CD4-positive, alpha-beta memory T cell (primary cell): ENCODE data around the gene SUN2. TPM values are rescaled to one million over a fixed set of nuclear protein-coding genes. Genes with fewer than 3 reads are reported as not detected.

ENCODE experiments used
- CTCF ChIA-PET: fragments of 350-600 bp; sonication (Branson Sonifier 250); formaldehyde crosslinking; loops from one replicate; lab custom pipeline; 2021; ENCODE audit warnings: inconsistent platforms; ENCODE audit not compliant: partially characterized antibody; lab: Charles Lee
- POLR2A ChIA-PET: fragments of 350-600 bp; sonication (Branson Sonifier 250); formaldehyde crosslinking; loops from one replicate; lab custom pipeline; 2021; ENCODE audit not compliant: partially characterized antibody; lab: Charles Lee
- DNase-seq, 5 donors: peaks; one replicate each; pipeline versions ENCODE4 v3.0.0 to v3.0.0-alpha.2; 2020 to 2022; ENCODE audit warnings: mixed read lengths in 1 of 5
- H3K27ac ChIP-seq: one replicate; pipeline ENCODE4 v1.7.0; 2013; ENCODE audit warnings: low read depth, low read length
- H3K27me3 ChIP-seq: 2 replicates; pipeline ENCODE4 v1.7.0; 2013; ENCODE audit warnings: mild to moderate bottlenecking, low read length, moderate library complexity; ENCODE audit not compliant: insufficient read depth
- H3K36me3 ChIP-seq: 2 replicates; pipeline ENCODE4 v1.7.0; 2013; ENCODE audit warnings: mild to moderate bottlenecking, low read length, moderate library complexity; ENCODE audit not compliant: insufficient read depth
- H3K4me1 ChIP-seq: 2 replicates; pipeline ENCODE4 v1.7.0; 2013; ENCODE audit warnings: mild to moderate bottlenecking, low read length, moderate library complexity; ENCODE audit not compliant: insufficient read depth
- H3K4me3 ChIP-seq, 2 donors: one replicate each; pipeline ENCODE4 v1.7.0; 2013; ENCODE audit warnings: low read length in 2 of 2, mild to moderate bottlenecking in 1 of 2
- H3K9me3 ChIP-seq, 2 donors: one replicate each; pipeline ENCODE4 v1.7.0; 2013; ENCODE audit warnings: low read length in 2 of 2, control low read depth in 1 of 2; ENCODE audit not compliant: control insufficient read depth in 1 of 2
- H3K27ac Mint-ChIP-seq, 7 donors: one replicate each; pipeline ENCODE4 v1.8.0; 2020 to 2021; ENCODE audit warnings: mixed read lengths in 7 of 7, mild to moderate bottlenecking in 6 of 7, inconsistent platforms in 3 of 7, moderate library complexity in 3 of 7
- H3K27me3 Mint-ChIP-seq, 2 donors: one replicate each; pipeline ENCODE4 v1.8.0; 2020 to 2021; ENCODE audit warnings: mixed read lengths in 2 of 2
- H3K36me3 Mint-ChIP-seq, 2 donors: one replicate each; pipeline ENCODE4 v1.8.0; 2020 to 2021; ENCODE audit warnings: mixed read lengths in 2 of 2, inconsistent platforms in 1 of 2, mild to moderate bottlenecking in 1 of 2
- H3K4me1 Mint-ChIP-seq, 4 donors: one replicate each; pipeline ENCODE4 v1.8.0; 2020 to 2021; ENCODE audit warnings: mixed read lengths in 4 of 4, mild to moderate bottlenecking in 1 of 4
- H3K4me3 Mint-ChIP-seq, 8 donors: one replicate each; pipeline ENCODE4 v1.8.0; 2020 to 2021; ENCODE audit warnings: mixed read lengths in 8 of 8, mild to moderate bottlenecking in 7 of 8, moderate library complexity in 6 of 8, inconsistent platforms in 3 of 8
- H3K9me3 Mint-ChIP-seq, 8 donors: one replicate each; pipeline ENCODE4 v1.8.0; 2020 to 2021; ENCODE audit warnings: mixed read lengths in 8 of 8, mild to moderate bottlenecking in 5 of 8, inconsistent platforms in 3 of 8, moderate library complexity in 1 of 8
- intact Hi-C: fragments of 100-400 bp; cut with micrococcal nuclease; formaldehyde crosslinking; loops from one replicate; pipeline ENCODE4 v1.15.1; 2023
- polyA plus RNA-seq, 2 donors: library from polyadenylated mRNA; unstranded; fragments of 300-500 nt; fragmentation: Illumina TruSeq; gene quantifications; one replicate each; pipeline ENCODE4 v1.2.3, GENCODE V29; 2021
- total RNA-seq, 2 experiments: library from RNA; stranded (reverse); gene quantifications; one replicate each; pipeline ENCODE4 v1.2.3, GENCODE V29; 2021

Gene SUN2
- total and polyA plus RNA-seq, 4 experiments from 2014 or later, result 323 to 1,004 (median 815) TPM

DNA sequence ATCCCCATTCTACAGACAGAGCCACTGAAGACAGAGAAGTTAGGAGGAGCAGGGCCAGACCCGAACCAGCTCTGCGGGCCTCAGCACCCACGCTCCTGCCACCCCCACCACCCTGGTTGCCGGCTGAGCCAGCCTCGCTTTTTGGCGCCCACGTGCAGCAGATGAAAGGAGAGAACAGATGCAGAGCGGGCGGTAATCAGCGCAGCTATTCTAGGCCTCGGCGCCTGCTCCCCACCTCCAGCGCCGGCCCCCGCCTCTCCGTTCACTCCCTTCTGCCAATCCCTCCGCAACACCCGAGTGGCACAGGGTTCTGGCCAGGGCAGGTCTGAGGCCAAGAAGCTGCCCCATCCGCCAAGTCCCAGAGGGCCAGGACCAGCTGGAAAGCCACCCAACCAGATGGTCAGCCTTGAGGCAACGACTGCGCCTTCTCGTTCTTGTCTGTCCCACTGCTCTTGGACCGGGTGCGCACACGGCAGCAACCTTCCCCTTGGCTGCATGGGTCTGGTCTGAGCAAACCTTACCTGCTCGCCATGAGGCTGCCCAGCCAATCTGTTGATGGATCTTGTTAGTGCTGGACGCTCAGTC lies 21.4 kb upstream of the SUN2 start:
- Histone ChIP-seq H3K36me3 (peaks cover 8% of the 10 kb centered on the region), H3K4me3 (no peak overlapping the region), H3K9me3 (no peaks in the 10 kb centered on the region), H3K4me1 (peaks cover 4% of the 10 kb centered on the region), H3K27ac (no peak overlapping the region), H3K27me3 (no peaks in the 10 kb centered on the region)
- Mint-ChIP-seq H3K9me3 (no peaks in the 10 kb centered on the region), H3K4me3 (no peak overlapping the region), H3K27me3 (no peaks in the 10 kb centered on the region), H3K4me1 (peaks cover 0 to 6% (median 1%) of the 10 kb centered on the region in 4 donors), H3K27ac (no peak overlapping the region), H3K36me3 (peaks cover 14 to 22% of the 10 kb centered on the region in 2 donors)
- CTCF ChIA-PET, result interaction anchor here (0.9 kb wide), 1 partner anchor 8 kb away, joined by 3 read pairs; no protein-coding TSS in a partner anchor
- intact Hi-C loops, result no loop called here
- DNase-seq, result no peak
- POLR2A ChIA-PET, result no interaction called here

DNA sequence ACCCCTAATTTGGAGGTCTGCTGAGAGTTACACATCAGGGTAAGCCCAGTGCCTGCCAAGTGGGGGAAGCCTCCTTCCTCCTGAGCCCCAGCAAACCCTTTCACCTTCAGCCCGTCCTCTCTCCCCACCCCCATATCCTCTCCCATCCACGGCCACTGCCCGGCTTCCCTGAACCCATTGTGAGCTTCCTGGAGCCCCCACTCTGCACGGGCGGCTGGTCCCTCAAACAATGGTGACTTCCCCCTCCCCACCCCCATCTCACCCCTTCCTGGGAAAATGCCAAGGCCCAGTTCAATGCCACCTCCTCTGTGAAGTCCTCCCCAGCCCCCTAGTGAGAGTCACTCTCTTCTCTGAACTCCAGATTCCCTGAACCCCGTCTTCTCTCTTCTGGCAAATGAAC lies 20.3 kb upstream of the SUN2 start:
- Mint-ChIP-seq H3K4me3 (no peak overlapping the region), H3K27ac (no peak overlapping the region), H3K27me3 (no peaks in the 10 kb centered on the region), H3K36me3 (peaks cover 5 to 12% of the 10 kb centered on the region in 2 donors), H3K9me3 (no peaks in the 10 kb centered on the region), H3K4me1 (peaks cover 0 to 1% (median 0%) of the 10 kb centered on the region in 4 donors)
- no peaks in the 10 kb centered on the region for H3K27me3 ChIP-seq
- no peaks in the 10 kb centered on the region for H3K9me3 ChIP-seq
- H3K4me3 ChIP-seq, result no peak overlapping the region
- POLR2A ChIA-PET, result no interaction called here
- CTCF ChIA-PET, result interaction anchor here (1.0 kb wide), 1 partner anchor 10 kb away, joined by 3 read pairs; no protein-coding TSS in a partner anchor
- no peak overlapping the region for H3K27ac ChIP-seq
- intact Hi-C loops, result no loop called here
- peaks cover 5% of the 10 kb centered on the region for H3K36me3 ChIP-seq
- no peak for DNase-seq
- no peaks in the 10 kb centered on the region for H3K4me1 ChIP-seq

DNA sequence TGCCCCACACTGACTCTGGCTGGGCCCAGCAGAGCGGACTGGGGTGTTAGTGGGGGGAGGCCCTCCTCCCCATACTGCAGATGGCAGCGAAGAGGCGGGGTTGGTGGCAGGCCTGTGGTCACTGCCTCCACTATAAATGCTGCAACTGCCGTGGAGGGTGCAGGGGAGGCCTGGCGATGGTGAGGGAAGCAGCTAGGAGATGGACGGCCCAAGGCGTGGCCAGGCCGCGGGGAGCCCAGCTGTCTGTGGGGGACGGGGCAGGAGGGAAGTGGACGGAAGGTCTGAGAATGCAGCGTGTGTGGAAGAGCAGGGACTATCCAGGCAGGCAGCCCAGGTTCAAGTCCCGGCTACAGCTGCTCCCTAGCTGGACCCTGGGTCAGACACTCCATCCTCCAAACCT lies 19.9 kb upstream of the SUN2 start:
- intact Hi-C loops, result no loop called here
- no peaks in the 10 kb centered on the region for H3K9me3 ChIP-seq
- peaks cover 5 to 12% of the 10 kb centered on the region in 2 donors for H3K36me3 Mint-ChIP-seq
- H3K4me3 ChIP-seq, result no peak overlapping the region
- CTCF ChIA-PET, result interaction anchor here (1.0 kb wide), 1 partner anchor 10 kb away, joined by 3 read pairs; no protein-coding TSS in a partner anchor
- H3K27me3 ChIP-seq, result no peaks in the 10 kb centered on the region
- peaks cover 0 to 1% (median 0%) of the 10 kb centered on the region in 4 donors for H3K4me1 Mint-ChIP-seq
- no peak for DNase-seq
- no peaks in the 10 kb centered on the region for H3K9me3 Mint-ChIP-seq
- H3K4me1 ChIP-seq, result no peaks in the 10 kb centered on the region
- no peak overlapping the region for H3K4me3 Mint-ChIP-seq
- H3K27ac ChIP-seq, result no peak overlapping the region
- POLR2A ChIA-PET, result no interaction called here
- peak overlapping the region in 1 of 7 donors; percentile 37 for H3K27ac Mint-ChIP-seq
- no peaks in the 10 kb centered on the region for H3K27me3 Mint-ChIP-seq
- peaks cover 5% of the 10 kb centered on the region for H3K36me3 ChIP-seq

DNA sequence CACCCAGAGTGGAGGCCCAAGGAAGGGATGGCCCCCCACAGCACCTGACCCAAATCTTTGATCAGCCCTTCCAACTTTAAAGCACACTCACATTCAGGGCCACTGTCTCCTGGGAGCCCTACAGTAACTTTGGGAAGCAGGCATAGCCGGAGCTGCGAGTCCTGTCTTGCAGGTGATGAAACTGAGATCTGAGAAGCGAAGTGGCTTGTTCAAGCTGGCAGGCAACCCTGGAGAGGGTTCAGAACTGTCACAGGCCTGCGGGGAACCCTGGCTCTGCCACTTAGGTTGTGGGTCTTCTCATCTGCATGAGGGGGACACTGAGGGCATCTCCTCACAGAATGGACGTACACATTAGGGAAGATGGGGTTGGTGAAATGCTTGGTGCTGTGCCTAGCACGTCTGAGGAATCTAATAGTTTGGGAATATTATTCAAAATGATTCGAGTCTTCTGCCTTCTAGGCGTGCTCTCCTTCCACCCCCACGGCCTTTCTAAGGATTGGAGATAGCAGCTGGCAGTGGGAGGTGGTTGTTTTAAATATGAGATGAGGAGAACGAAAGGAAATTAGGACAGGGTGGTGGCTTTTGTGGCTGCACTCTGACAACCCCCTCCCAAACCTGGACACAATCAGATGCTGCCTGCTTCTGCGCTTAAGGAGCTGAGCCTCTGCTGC lies 18.8 kb upstream of the SUN2 start:
- intact Hi-C loops, result no loop called here
- H3K9me3 Mint-ChIP-seq, result no peaks in the 10 kb centered on the region
- H3K4me3 Mint-ChIP-seq, result no peak overlapping the region
- H3K36me3 Mint-ChIP-seq, result peaks cover 2 to 6% of the 10 kb centered on the region in 2 donors
- H3K27ac Mint-ChIP-seq, result no peak overlapping the region
- Histone ChIP-seq H3K27ac (no peak overlapping the region), H3K9me3 (no peaks in the 10 kb centered on the region), H3K4me3 (no peak overlapping the region), H3K4me1 (no peaks in the 10 kb centered on the region), H3K36me3 (no peaks in the 10 kb centered on the region), H3K27me3 (no peaks in the 10 kb centered on the region)
- DNase-seq, result no peak
- ChIA-PET POLR2A (no interaction called here), CTCF (no interaction called here)
- peaks cover 0 to 1% (median 0%) of the 10 kb centered on the region in 4 donors for H3K4me1 Mint-ChIP-seq
- no peaks in the 10 kb centered on the region for H3K27me3 Mint-ChIP-seq

DNA sequence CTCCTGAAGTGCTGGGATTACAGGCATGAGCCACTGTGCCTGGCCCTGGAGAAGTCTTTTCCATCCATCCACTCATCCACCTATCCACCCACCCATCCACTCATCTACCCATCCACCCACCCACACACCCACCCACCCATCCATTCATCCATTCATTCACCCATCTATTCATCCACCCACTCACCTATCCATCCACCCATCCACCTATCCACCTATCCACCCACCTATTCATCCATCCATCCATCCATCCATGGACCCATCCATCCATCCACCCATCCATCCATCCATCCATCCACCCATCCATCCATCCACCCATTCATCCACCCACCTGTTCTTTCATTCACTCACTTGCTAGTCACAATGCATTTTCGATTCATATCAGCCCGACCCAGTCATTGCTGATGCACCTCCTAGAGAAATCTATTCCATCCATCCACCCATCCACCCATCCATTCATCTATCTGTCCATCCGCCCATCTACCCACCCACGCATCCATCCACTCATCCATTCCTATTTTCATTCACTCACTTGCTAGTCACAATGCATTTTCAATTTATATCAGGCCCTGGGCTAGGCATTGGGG lies 17.7 kb upstream of the SUN2 start:
- Mint-ChIP-seq H3K27ac (peak overlapping the region in 3 of 7 donors; percentile 2 to 45 (median 26)), H3K9me3 (no peaks in the 10 kb centered on the region), H3K36me3 (peaks cover 0 to 3% of the 10 kb centered on the region in 2 donors), H3K4me3 (no peak overlapping the region), H3K27me3 (no peaks in the 10 kb centered on the region), H3K4me1 (peaks cover 3 to 10% (median 5%) of the 10 kb centered on the region in 4 donors)
- Histone ChIP-seq H3K9me3 (no peaks in the 10 kb centered on the region), H3K36me3 (no peaks in the 10 kb centered on the region), H3K4me1 (peaks cover 4% of the 10 kb centered on the region), H3K27me3 (no peaks in the 10 kb centered on the region), H3K4me3 (no peak overlapping the region), H3K27ac (no peak overlapping the region)
- intact Hi-C loops, result no loop called here
- DNase-seq, result no peak
- POLR2A ChIA-PET, result no interaction called here
- CTCF ChIA-PET, result no interaction called here

DNA sequence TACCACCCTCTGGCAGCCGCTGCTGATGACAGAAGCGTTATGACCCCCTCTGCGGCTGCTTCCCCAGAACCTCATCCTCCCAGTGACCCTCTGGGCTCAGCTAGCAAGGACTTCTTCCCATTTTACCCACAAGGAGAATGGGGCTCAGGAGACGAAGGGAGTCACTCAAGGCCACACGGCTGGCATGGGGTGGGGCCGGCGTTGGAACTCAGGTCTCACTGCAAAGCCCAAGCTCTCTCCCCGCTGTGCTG lies 16.8 kb upstream of the SUN2 start:
- no peak overlapping the region for H3K4me3 Mint-ChIP-seq
- no peak overlapping the region for H3K27ac ChIP-seq
- POLR2A ChIA-PET, result no interaction called here
- DNase-seq, result no peak
- H3K27me3 ChIP-seq, result no peaks in the 10 kb centered on the region
- no peaks in the 10 kb centered on the region for H3K36me3 Mint-ChIP-seq
- CTCF ChIA-PET, result no interaction called here
- no peaks in the 10 kb centered on the region for H3K9me3 ChIP-seq
- peak overlapping the region in 1 of 7 donors; percentile 13 for H3K27ac Mint-ChIP-seq
- H3K27me3 Mint-ChIP-seq, result no peaks in the 10 kb centered on the region
- no peaks in the 10 kb centered on the region for H3K9me3 Mint-ChIP-seq
- H3K36me3 ChIP-seq, result no peaks in the 10 kb centered on the region
- peaks cover 3 to 10% (median 5%) of the 10 kb centered on the region in 4 donors for H3K4me1 Mint-ChIP-seq
- intact Hi-C loops, result no loop called here
- H3K4me3 ChIP-seq, result no peak overlapping the region
- H3K4me1 ChIP-seq, result peaks cover 4% of the 10 kb centered on the region

DNA sequence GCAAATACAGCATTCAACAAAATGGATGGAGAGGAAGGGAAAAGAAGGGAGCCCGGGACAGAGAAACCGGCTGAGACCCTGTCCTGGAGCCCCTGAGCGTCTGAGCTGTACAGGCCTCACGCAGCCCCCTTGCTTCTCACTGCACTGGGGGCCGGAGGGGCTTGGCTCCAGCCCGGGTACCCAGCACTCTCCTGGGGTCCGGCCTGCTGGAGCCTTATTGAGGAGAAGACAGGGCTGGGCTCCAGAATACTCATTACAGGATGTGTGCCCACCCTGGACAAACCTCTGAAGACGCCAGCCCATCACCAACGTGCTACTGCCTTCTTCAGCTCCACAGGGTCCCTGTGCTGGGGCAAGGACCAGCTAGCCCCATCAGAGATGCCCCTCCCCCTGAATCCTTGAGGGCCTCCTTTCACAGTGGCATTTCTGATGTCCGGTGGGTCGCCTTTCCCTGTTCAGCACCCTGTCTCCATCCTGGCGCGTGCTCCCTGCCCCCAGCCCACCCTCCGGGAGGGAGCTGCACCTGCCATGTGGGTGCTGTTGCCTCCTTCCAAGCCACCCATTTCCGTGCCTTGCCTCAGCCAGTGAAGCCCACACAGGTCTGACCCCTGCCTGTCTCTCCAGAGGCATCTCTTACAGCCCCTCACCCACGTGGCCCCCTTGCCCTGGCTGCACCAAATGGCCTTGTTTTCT lies 14.6 kb upstream of the SUN2 start:
- Histone ChIP-seq H3K4me3 (no peak overlapping the region), H3K27me3 (no peaks in the 10 kb centered on the region), H3K36me3 (no peaks in the 10 kb centered on the region), H3K27ac (no peak overlapping the region), H3K9me3 (no peaks in the 10 kb centered on the region), H3K4me1 (peaks cover 13% of the 10 kb centered on the region)
- Mint-ChIP-seq H3K4me3 (no peak overlapping the region), H3K9me3 (no peaks in the 10 kb centered on the region), H3K27me3 (no peaks in the 10 kb centered on the region), H3K4me1 (peaks cover 3 to 16% (median 9%) of the 10 kb centered on the region in 4 donors), H3K36me3 (no peaks in the 10 kb centered on the region), H3K27ac (no peak overlapping the region)
- no peak for DNase-seq
- intact Hi-C loops, result no loop called here
- ChIA-PET CTCF (interaction anchor here (1.3 to 6.4 kb wide), 8 partner anchors 12 to 233 kb away, joined by 4 to 74 read pairs (median 30); partner anchors contain the start of genes CBX6 and NPTXR), POLR2A (interaction anchor here (42.6 kb wide), 1 partner anchor 36 kb away, joined by 1746 read pairs; no protein-coding TSS in a partner anchor)
